ENCODE results near the gene PDILT.

GRCh38 chr16:20355114-20355782 is 49.3 kb downstream of the PDILT start:
- no peak for TF ChIP-seq CTCF (IDR thresholded peaks at IDR 0.05)
- TF ChIP-seq POLR2A (IDR thresholded peaks at IDR 0.05): no peak
